DMS114 treated with DMSO at 0.1 percent for 48 hours (cell line): ENCODE data around the gene CD9.

Source experiments
- DNase-seq: peaks from one replicate; lab custom pipeline; 2025; ENCODE audit not compliant: unreplicated experiment; lab: John Stamatoyannopoulos, UW

CD9 gene

GRCh38 chr12:6235906-6236640 is 35.9 kb downstream of the CD9 start:
- no peak for DNase-seq

- no peak for DNase-seq
These were observed 36.4 kb downstream of the CD9 start for GRCh38 chr12:6236641-6236940.

- DNase-seq, result no peak
These were observed 37.6 kb downstream of the CD9 start for GRCh38 chr12:6237830-6238229.

GRCh38 chr12:6238875-6239274 is 38.7 kb downstream of the CD9 start:
- DNase-seq, result no peak

GRCh38 chr12:6241495-6241894 is 41.3 kb downstream of the CD9 start:
- DNase-seq, result no peak

GRCh38 chr12:6249580-6249979 is 49.4 kb downstream of the CD9 start:
- no peak for DNase-seq

- DNase-seq, result no peak
These were observed 50.1 kb downstream of the CD9 start for GRCh38 chr12:6250343-6250742.

- DNase-seq, result no peak
These were observed 53.1 kb downstream of the CD9 start for GRCh38 chr12:6253278-6253677.

GRCh38 chr12:6254491-6254890 is 54.3 kb downstream of the CD9 start:
- DNase-seq, result no peak

GRCh38 chr12:6257007-6257406 is 56.8 kb downstream of the CD9 start:
- no peak for DNase-seq

GRCh38 chr12:6262211-6262610 is 62.0 kb downstream of the CD9 start:
- DNase-seq, result no peak

- no peak for DNase-seq
These were observed 62.4 kb downstream of the CD9 start for GRCh38 chr12:6262623-6263022.

GRCh38 chr12:6263931-6264330 is 63.7 kb downstream of the CD9 start:
- DNase-seq, result no peak

- no peak for DNase-seq
These were observed 64.3 kb downstream of the CD9 start for GRCh38 chr12:6264402-6265037.

- DNase-seq, result no peak
These were observed 64.8 kb downstream of the CD9 start for GRCh38 chr12:6265038-6265405.

- DNase-seq, result no peak
These were observed 66.4 kb downstream of the CD9 start for GRCh38 chr12:6266541-6266966.

- DNase-seq, result no peak
These were observed 66.9 kb downstream of the CD9 start for GRCh38 chr12:6266971-6267721.

GRCh38 chr12:6268484-6269157 is 68.4 kb downstream of the CD9 start:
- no peak for DNase-seq

GRCh38 chr12:6269986-6270385 is 69.8 kb downstream of the CD9 start:
- no peak for DNase-seq

GRCh38 chr12:6271281-6271680 is 71.1 kb downstream of the CD9 start:
- no peak for DNase-seq

- DNase-seq, result no peak
These were observed 72.4 kb downstream of the CD9 start for GRCh38 chr12:6272300-6273204.
